GM13977 (cell line): Measurements from ENCODE around the gene ADCY1.

ENCODE experiments used
- DNase-seq: peaks from one replicate; pipeline ENCODE4 v3.0.0; 2012; ENCODE audit warnings: low spot score
- CTCF ChIP-seq: IDR thresholded peaks from 2 replicates; pipeline ENCODE4 v1.5.1; 2012; ENCODE audit warnings: mild to moderate bottlenecking, control low read depth; ENCODE audit not compliant: insufficient read depth; ENCODE audit errors: extremely low read depth, missing control alignments
- in situ Hi-C: fragments of 300-500 bp; cut with MboI; formaldehyde crosslinking; loops from one replicate; pipeline ENCODE4 v1.12.0; 2022; ENCODE audit warnings: low sequenced_read_pairs, low pct_unique_long_range_greater_than_20kb, mixed read lengths, inconsistent platforms; ENCODE audit not compliant: unreplicated experiment

The ADCY1 gene

GRCh38 chr7:45576249-45576929, 2.2 kb downstream of the ADCY1 start:
- no peak for DNase-seq
- TF ChIP-seq CTCF, result no peak
- in situ Hi-C loops, result no loop called here

GRCh38 chr7:45578022-45578421, 3.9 kb downstream of the ADCY1 start:
- TF ChIP-seq CTCF, result no peak
- in situ Hi-C loops, result no loop called here
- DNase-seq, result no peak

GRCh38 chr7:45578467-45578866, 4.3 kb downstream of the ADCY1 start:
- no peak for TF ChIP-seq CTCF
- in situ Hi-C loops, result no loop called here
- no peak for DNase-seq

- in situ Hi-C loops, result no loop called here
- no peak for DNase-seq
- no peak for TF ChIP-seq CTCF
Measured at GRCh38 chr7:45579391-45579801, 5.2 kb downstream of the ADCY1 start.

GRCh38 chr7:45580053-45580872, 6.1 kb downstream of the ADCY1 start:
- peak; percentile 42 for TF ChIP-seq CTCF
- in situ Hi-C loops, result no loop called here
- DNase-seq, result no peak

GRCh38 chr7:45581271-45581780, 7.2 kb downstream of the ADCY1 start:
- TF ChIP-seq CTCF, result no peak
- in situ Hi-C loops, result no loop called here
- DNase-seq, result no peak
